GM23338 (cell line): ENCODE data around the gene PPBP.

Source experiments
- CREB1 ChIP-seq: fragments of 250-450 bp; sonication (Bioruptor Pico); IDR thresholded peaks from 2 replicates; pipeline ENCODE4 v1.5.0; 2020; ENCODE audit warnings: low read depth, mild to moderate bottlenecking, moderate library complexity
- EZH2 ChIP-seq: fragments of 200-600 bp; sonication (generic); IDR thresholded peaks from one replicate; pipeline ENCODE4 v1.8.0; 2017; ENCODE audit warnings: antibody characterized with exemption, mild to moderate bottlenecking, low read depth; ENCODE audit not compliant: unreplicated experiment
- EZH2phosphoT487 ChIP-seq: fragments of 200-600 bp; sonication (generic); IDR thresholded peaks from one replicate; pipeline ENCODE4 v1.8.1; 2018; ENCODE audit warnings: antibody characterized with exemption; ENCODE audit not compliant: unreplicated experiment
- JUNB ChIP-seq: IDR thresholded peaks from one replicate; pipeline ENCODE4 v1.6.1; 2016; ENCODE audit warnings: antibody characterized with exemption; ENCODE audit not compliant: unreplicated experiment
- NANOG ChIP-seq: IDR thresholded peaks from 2 replicates; pipeline ENCODE4 v1.6.1; 2016; ENCODE audit warnings: antibody characterized with exemption, borderline replicate concordance
- POLR2AphosphoS5 ChIP-seq: IDR thresholded peaks from 2 replicates; pipeline ENCODE4 v1.6.1; 2016; ENCODE audit warnings: antibody characterized with exemption, low read depth
- STAT1 ChIP-seq: IDR thresholded peaks from one replicate; pipeline ENCODE4 v1.6.1; 2016; ENCODE audit warnings: antibody characterized with exemption; ENCODE audit not compliant: unreplicated experiment
- ZNF331 ChIP-seq: fragments of 250-450 bp; sonication (Bioruptor Pico); IDR thresholded peaks from 2 replicates; pipeline ENCODE4 v1.5.0; 2020; ENCODE audit warnings: low read depth, mild to moderate bottlenecking, moderate library complexity
- ZNF462 ChIP-seq: fragments of 250-450 bp; sonication (Bioruptor Pico); IDR thresholded peaks from 2 replicates; pipeline ENCODE4 v1.5.0; 2020; ENCODE audit warnings: mild to moderate bottlenecking, moderate library complexity
- TF ChIP-seq, protein P1 (sequence below), 2 experiments: fragments of 200-600 bp in 1 of 2; sonication (generic) in 1 of 2; conservative IDR thresholded peaks; 2 replicates each; pipeline versions ENCODE4 v1.5.1 to v1.6.1; 2016 to 2017; ENCODE audit warnings: antibody characterized with exemption in 2 of 2, low read depth in 2 of 2, mild to moderate bottlenecking in 2 of 2, moderate library complexity in 1 of 2
- TF ChIP-seq, protein P2 (sequence below): IDR thresholded peaks from one replicate; pipeline ENCODE4 v1.6.1; 2018; ENCODE audit warnings: antibody characterized with exemption; ENCODE audit not compliant: unreplicated experiment
- TF ChIP-seq, protein P3 (sequence below): IDR thresholded peaks from 2 replicates; pipeline ENCODE4 v1.6.1; 2016; ENCODE audit warnings: antibody characterized with exemption

DNA sequence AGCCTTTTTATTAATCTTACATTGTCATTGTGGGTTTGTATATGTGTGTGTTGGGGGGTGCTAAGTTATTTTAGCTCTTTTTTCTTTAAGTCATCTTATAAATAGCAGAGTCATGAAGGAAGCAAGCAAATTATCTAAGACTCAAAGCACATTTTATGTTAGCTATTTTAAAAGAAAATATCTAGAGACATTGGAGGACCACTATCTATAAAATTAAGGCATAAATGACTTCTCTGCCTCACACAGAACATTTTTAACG lies 3.7 kb upstream of the PPBP start:
- TF ChIP-seq NANOG (no peak), POLR2AphosphoS5 (no peak), EZH2 (no peak), CREB1 (CRISPR knock-in tag) (no peak), ZNF462 (no peak), EZH2phosphoT487 (no peak), STAT1 (no peak), JUNB (no peak), ZNF331 (CRISPR knock-in tag) (no peak)
- TF ChIP-seq, protein P1, sequence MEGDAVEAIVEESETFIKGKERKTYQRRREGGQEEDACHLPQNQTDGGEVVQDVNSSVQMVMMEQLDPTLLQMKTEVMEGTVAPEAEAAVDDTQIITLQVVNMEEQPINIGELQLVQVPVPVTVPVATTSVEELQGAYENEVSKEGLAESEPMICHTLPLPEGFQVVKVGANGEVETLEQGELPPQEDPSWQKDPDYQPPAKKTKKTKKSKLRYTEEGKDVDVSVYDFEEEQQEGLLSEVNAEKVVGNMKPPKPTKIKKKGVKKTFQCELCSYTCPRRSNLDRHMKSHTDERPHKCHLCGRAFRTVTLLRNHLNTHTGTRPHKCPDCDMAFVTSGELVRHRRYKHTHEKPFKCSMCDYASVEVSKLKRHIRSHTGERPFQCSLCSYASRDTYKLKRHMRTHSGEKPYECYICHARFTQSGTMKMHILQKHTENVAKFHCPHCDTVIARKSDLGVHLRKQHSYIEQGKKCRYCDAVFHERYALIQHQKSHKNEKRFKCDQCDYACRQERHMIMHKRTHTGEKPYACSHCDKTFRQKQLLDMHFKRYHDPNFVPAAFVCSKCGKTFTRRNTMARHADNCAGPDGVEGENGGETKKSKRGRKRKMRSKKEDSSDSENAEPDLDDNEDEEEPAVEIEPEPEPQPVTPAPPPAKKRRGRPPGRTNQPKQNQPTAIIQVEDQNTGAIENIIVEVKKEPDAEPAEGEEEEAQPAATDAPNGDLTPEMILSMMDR (conservative IDR thresholded peaks at IDR 0.05; ENCODE audit: low read depth in 2 of 2), result no peak
- TF ChIP-seq, protein P2, sequence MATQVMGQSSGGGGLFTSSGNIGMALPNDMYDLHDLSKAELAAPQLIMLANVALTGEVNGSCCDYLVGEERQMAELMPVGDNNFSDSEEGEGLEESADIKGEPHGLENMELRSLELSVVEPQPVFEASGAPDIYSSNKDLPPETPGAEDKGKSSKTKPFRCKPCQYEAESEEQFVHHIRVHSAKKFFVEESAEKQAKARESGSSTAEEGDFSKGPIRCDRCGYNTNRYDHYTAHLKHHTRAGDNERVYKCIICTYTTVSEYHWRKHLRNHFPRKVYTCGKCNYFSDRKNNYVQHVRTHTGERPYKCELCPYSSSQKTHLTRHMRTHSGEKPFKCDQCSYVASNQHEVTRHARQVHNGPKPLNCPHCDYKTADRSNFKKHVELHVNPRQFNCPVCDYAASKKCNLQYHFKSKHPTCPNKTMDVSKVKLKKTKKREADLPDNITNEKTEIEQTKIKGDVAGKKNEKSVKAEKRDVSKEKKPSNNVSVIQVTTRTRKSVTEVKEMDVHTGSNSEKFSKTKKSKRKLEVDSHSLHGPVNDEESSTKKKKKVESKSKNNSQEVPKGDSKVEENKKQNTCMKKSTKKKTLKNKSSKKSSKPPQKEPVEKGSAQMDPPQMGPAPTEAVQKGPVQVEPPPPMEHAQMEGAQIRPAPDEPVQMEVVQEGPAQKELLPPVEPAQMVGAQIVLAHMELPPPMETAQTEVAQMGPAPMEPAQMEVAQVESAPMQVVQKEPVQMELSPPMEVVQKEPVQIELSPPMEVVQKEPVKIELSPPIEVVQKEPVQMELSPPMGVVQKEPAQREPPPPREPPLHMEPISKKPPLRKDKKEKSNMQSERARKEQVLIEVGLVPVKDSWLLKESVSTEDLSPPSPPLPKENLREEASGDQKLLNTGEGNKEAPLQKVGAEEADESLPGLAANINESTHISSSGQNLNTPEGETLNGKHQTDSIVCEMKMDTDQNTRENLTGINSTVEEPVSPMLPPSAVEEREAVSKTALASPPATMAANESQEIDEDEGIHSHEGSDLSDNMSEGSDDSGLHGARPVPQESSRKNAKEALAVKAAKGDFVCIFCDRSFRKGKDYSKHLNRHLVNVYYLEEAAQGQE, result no peak
- TF ChIP-seq, protein P3, sequence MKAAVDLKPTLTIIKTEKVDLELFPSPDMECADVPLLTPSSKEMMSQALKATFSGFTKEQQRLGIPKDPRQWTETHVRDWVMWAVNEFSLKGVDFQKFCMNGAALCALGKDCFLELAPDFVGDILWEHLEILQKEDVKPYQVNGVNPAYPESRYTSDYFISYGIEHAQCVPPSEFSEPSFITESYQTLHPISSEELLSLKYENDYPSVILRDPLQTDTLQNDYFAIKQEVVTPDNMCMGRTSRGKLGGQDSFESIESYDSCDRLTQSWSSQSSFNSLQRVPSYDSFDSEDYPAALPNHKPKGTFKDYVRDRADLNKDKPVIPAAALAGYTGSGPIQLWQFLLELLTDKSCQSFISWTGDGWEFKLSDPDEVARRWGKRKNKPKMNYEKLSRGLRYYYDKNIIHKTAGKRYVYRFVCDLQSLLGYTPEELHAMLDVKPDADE, result no peak
